Astrocyte of the spinal cord (primary cell): ENCODE data around the gene HAPSTR1.

Source experiments
- DNase-seq: peaks from one replicate; pipeline ENCODE4 v3.0.0; 2011; ENCODE audit warnings: low read depth, low spot score
- H3K4me3 ChIP-seq: 2 replicates; pipeline ENCODE4 v1.5.1; 2011; ENCODE audit warnings: low read depth, mild to moderate bottlenecking, low read length, moderate library complexity
- in situ Hi-C: cut with HindIII; loops from 2 replicates; pipeline ENCODE4 v1.10.0; 2017; ENCODE audit warnings: low sequenced_read_pairs
- TF ChIP-seq, protein P1 (sequence below): IDR thresholded peaks from 2 replicates; pipeline ENCODE4 v1.5.1; 2012; ENCODE audit warnings: low read depth, mild to moderate bottlenecking, low read length, inconsistent platforms

HAPSTR1 gene

GRCh38 chr16:9102943-9103342 lies 11.5 kb downstream of the HAPSTR1 start:
- TF ChIP-seq, protein P1, sequence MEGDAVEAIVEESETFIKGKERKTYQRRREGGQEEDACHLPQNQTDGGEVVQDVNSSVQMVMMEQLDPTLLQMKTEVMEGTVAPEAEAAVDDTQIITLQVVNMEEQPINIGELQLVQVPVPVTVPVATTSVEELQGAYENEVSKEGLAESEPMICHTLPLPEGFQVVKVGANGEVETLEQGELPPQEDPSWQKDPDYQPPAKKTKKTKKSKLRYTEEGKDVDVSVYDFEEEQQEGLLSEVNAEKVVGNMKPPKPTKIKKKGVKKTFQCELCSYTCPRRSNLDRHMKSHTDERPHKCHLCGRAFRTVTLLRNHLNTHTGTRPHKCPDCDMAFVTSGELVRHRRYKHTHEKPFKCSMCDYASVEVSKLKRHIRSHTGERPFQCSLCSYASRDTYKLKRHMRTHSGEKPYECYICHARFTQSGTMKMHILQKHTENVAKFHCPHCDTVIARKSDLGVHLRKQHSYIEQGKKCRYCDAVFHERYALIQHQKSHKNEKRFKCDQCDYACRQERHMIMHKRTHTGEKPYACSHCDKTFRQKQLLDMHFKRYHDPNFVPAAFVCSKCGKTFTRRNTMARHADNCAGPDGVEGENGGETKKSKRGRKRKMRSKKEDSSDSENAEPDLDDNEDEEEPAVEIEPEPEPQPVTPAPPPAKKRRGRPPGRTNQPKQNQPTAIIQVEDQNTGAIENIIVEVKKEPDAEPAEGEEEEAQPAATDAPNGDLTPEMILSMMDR, result no peak
- in situ Hi-C loops, result no loop called here
- no peak for DNase-seq
- H3K4me3 ChIP-seq, result no peak overlapping the region

- TF ChIP-seq, protein P1, result no peak
- in situ Hi-C loops, result no loop called here
- DNase-seq, result no peak
- no peak overlapping the region for H3K4me3 ChIP-seq
These were observed 12.1 kb downstream of the HAPSTR1 start for GRCh38 chr16:9103546-9103945.

DNA sequence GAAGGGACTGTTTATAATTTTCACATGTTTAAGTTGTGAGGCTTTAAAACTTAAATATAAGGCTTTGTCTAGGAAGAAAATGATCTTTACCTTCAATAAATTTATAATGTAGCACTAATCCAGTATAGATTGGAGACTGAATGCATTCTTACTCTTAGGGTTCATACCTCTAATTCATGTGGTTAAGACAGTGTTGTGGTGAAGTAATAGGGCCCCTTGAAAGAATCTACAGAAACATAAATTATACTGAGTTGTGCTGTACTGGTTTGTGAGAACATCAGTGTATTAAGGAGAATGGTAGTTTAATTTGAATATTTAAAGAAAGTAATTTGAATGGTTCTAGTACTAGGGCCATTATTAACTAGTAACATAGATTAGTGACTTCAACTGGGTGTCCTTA lies 13.7 kb downstream of the HAPSTR1 start:
- in situ Hi-C loops, result no loop called here
- peak; percentile 26 for DNase-seq
- no peak overlapping the region for H3K4me3 ChIP-seq
- TF ChIP-seq, protein P1, result no peak

- no peak overlapping the region for H3K4me3 ChIP-seq
- in situ Hi-C loops, result no loop called here
- TF ChIP-seq, protein P1, result no peak
- no peak for DNase-seq
These were observed 15.9 kb downstream of the HAPSTR1 start for GRCh38 chr16:9107025-9107970.

GRCh38 chr16:9109255-9109654 lies 17.8 kb downstream of the HAPSTR1 start:
- TF ChIP-seq, protein P1, result no peak
- DNase-seq, result no peak
- no peak overlapping the region for H3K4me3 ChIP-seq
- in situ Hi-C loops, result no loop called here

DNA sequence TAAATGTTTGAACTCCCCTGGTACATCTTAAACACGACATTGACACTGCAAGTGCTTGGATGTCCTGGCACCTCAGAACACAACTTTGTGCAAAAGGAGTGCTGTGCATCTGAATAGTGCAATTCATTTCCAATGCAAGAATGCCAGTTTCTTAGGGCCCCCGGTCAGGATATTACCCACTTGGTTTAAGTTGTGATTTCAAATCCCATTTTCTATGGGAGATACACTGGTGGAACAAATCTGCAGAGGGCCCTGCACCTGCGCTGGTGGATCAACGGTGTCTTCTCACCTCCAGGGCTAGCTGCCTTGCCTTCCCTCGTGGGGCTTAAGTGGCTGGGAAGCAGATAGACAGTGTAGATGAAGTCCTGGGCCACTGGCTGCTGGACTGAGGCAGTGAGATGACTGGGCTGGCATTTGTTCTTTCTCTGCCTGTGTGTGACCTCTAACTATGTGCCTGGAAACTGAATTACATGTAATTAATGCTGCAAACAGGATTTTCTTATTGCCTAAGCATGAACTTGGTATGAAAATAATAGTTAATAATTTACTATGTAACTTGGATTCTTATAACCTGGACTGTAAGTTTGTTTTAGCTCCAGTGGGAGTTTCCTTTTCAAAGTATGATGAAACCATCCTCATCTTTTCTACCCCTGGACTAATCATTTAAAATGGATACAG lies 20.9 kb downstream of the HAPSTR1 start:
- in situ Hi-C loops, result no loop called here
- DNase-seq, result no peak
- no peak overlapping the region for H3K4me3 ChIP-seq
- TF ChIP-seq, protein P1, result no peak
